ENCODE data around the gene COMMD8.
A peak's percentile ranks its signal among the peaks of the same experiment; 100 is the strongest.

The COMMD8 gene

DNA sequence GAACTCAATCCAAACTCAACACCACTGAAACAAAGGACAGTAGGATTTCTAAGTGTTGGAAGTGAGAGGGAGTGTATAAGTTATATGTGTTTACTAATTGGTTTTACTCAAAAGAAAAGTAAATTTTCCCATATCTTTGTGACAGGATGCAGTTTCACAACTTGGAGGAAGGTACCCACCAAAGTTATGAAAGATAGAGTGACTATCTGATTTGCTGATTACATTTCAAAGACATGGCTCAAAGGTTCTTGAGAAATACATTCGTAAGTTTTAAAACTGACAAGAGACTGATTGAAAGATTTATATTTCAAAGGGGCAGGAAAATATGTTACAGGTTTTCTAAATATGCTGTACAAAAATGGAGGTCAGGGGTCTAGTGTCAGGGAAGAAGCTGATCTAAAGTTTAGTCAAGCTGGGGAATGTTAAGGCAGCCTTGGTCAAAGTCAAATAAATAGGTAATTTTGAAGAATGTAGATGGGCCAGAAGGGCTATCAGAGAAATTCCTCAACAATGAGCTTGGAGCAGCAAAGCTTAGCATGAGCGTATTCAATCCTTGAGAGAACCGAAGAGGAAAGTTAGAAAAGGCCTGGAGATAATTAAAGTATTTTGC lies 9.7 kb upstream of the COMMD8 start:
- FAIRE-seq (no peak), DNase-seq (ENCODE audit: low spot score) (no peak)

DNA sequence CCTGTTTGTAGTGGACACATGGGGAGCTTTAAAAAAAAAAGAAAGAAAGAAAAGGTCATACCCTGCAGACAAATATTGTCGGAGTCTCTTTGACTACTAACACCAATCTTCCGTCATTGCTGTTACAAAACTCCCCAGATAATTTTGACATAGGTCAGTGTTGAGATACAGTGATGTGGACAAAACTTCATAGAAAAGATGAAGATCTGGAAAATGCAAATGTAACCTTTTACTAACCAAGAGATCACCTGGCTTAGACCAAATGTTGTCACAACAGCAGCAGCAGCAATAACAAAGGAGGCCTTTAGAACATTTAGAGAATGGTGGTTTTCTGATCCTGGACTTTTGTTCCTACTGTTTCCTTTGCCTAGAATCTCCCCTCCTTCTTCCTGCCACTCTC lies 8.1 kb upstream of the COMMD8 start:
- DNase-seq (ENCODE audit: low spot score): no peak

DNA sequence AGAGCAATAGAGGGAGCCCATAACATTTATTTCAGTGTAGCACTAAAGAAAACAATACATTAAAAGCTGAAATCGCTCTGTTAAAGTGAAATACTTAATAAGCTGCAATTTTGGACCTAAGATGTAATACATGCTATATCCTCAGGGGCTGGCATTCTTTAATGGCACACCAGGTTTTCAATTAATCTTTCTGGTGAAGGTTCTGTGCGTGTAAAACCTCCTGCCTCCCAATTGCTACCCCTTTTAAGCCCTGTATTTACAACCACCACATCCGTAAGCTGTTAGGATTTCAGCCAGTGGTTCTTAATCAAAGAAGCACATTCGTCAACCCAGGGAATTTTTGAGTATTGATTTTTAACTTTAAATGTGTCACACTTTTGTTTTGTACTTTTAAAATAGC lies 7.6 kb upstream of the COMMD8 start:
- no peak for FAIRE-seq
- no peak for DNase-seq (ENCODE audit: low spot score)

More for the DNA sequence above, 8.1 kb upstream of the COMMD8 start:
- no peak for FAIRE-seq

DNA sequence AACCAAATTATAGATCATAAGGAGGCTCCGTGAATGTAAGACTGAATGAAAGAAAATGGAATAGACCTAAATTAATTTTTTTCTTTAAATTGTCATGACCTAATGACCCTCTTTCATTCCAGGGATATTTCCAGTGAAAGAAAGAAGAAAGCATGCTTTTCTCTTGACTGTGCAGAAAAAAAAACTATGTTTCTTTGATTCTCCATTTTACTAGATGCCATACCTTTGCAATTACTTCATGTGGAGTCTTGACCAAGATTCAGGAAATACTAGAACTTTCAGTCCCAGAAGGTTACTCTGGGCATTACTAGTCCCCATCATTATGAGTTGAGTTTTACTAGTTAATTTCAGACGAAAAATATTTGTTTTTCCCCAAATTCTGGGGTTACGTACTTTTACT lies 6.4 kb upstream of the COMMD8 start:
- no peak for FAIRE-seq
- no peak for DNase-seq (ENCODE audit: low spot score)

DNA sequence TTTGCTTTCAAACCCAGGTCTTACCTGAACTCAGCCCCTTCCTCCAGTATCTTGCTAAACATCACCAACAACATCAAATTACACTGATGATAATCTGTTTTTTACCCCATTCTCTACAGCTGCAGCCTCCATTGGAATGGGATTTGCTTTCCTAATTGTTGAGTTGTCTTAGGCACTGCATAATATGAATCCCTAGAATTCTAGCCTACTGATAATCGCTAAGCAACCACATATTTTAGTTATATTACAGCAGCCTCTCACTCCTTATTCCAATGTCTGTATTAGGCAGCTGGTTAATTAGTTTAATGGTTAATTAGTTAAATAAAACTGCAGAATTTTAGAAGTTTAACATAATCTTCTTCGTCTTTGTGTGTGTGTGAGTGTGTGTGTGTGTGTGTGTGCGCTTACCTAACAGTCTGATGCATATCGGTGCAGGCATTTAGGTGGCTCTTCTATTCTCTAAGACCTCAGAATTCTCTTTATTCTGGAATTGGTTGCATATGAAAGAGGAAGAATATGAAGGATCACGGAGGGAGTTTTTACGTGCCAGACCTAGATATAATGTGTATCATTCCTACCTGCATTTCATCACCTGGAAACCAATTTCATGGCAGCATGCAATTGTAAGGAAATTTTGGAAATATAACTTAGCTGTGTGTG lies 5.3 kb upstream of the COMMD8 start:
- DNase-seq (ENCODE audit: low spot score) (no peak), FAIRE-seq (no peak)

DNA sequence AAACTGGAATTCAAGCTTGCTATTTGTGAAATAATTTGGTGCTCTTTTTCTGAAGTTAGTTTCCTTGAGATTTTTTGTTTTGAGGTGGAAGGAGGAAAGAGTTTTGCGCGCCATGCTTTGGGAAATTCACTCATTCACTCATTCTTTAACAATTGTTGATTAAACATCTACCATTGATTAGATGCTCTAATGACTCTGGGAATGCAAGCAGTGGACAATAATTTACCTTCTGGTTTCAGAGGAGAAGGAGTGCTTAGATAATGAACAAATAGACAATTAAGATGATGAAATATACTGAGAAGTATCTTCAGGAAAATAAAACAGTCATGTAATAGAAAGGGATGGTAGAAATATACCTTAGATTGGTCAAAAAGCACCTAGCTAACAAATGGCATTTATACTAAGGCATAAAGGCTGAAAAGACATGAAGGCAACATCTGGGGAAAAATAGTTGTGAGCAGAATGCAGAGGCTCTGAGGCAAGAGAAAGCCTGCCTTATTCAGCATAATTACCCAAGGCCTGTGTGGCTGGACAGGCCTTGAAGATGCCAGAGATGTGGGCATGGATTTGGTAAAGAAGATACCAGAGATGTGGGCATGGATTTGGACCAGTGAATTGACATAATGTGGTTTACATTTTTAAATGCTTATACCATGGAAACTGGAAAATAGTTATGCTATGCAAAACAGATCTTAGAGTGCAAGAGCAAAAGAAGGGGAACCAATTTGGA lies 2.7 kb upstream of the COMMD8 start:
- FAIRE-seq (no peak), DNase-seq (ENCODE audit: low spot score) (no peak)

DNA sequence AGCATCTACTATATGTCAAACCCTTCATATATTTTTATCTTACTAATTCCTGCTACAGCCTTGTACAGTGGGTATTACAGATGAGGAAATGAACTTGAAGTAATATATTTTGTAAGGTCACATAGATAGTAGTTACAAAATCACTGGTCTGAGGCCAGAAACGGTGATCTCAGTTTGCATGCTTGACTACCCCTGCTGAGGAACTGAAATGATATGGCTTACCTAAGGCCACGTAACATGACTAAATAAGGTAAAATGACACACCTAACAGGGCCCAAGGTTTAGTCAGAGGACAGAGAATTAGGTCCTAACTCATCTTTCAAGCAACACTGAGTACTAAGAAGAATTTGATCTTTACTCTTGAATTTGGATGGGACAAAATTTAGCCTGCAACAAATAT lies 1.5 kb upstream of the COMMD8 start:
- FAIRE-seq (no peak), DNase-seq (ENCODE audit: low spot score) (no peak)

DNA sequence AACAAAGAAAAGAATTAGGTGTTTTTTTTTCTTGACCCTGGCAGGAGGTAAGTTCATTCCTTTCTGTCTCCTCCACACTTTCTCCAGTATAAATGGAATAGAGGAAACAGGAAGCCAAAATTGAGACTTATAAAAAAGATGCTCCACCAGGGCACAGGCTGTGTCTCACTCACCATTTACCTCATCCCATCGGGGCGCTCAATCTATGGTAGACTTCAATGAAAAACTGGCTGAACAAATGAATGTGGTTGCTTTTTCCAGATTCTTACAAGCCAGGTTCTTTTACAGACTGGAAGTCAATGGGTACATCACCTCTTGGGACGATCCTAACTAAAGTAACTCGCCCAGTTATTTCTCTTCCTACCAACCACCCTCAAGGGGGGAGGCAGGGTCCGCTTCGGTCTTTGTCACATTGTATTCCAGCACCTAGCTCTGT lies 685 bp downstream of the COMMD8 start:
- FAIRE-seq: no peak
- peak; percentile 30 for DNase-seq (ENCODE audit: low spot score)

DNA sequence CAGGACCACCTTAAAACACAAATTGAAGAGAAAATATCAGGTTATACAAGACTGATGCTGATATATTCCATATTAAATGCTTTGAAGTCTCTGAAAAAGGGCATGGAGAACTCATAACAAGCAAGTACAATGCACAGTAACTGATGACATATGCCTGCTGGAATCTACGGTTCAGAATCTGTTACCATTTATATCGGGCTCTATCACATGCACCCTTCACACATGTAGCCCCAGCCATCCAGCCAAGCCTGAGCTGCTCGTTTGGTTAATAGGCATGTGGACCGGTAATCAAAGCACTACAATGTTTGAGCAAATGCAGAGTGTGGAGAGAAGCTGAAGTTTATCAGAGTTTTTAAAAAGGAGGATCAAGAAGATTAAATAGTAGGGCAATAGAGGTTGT lies 11.8 kb downstream of the COMMD8 start:
- no peak for FAIRE-seq
- no peak for DNase-seq (ENCODE audit: low spot score)

DNA sequence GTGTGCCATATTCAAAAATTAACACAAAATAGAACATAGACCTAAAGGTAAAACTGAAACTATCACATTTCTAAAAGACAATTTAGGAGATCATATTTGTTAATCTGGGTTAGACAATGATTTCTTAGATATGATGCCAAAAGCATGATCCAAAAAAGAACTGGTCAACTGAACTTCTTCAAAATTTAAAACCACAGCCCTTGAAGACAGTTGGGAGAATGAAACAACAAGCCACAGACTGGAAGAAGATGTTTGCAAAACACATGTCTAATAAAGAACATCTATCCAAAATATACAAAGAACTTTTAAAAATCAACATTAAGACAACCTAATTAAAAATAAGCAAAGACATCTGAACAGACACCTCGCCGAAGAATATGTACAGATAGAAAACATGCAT lies 19.5 kb downstream of the COMMD8 start:
- no peak for DNase-seq (ENCODE audit: low spot score)
- FAIRE-seq: no peak

DNA sequence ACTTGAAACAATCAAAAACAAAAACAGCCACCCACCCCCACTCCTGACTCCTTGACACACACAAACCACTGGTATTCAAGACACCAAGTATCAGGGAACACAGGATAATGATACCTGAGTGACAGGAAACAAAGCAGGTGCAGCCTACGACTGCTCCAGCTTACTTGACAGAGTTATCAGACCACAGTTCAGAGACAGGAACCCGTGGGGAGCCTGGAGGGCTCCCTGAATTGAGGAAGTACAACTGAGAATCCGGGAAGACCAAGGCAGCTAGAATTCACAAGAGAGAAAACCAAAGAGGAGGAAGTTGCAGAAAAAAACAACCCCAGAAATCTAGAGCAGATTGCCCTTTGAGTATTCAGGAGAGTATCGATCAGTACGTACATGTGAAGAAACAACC lies 20.5 kb downstream of the COMMD8 start:
- FAIRE-seq (no peak), DNase-seq (ENCODE audit: low spot score) (no peak)

DNA sequence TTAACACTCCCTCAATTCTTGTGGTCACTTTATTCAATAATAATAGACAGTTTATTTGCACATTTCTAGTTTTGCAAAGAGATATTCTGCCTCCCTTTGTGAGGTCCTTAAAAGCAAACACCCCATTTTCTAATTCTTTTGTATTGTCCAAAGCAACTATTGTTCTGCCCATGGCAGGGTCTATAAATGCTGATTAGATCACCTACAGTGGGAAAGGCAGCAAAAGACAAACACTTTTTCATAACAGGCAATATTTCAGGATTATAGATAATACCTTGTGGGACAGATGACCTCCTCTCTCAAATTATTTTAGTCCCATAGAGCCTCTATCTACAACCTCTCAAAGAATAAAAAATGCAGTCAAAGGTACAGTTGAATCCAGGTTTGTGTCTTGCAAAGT lies 28.6 kb downstream of the COMMD8 start:
- no peak for FAIRE-seq
- no peak for DNase-seq (ENCODE audit: low spot score)

DNA sequence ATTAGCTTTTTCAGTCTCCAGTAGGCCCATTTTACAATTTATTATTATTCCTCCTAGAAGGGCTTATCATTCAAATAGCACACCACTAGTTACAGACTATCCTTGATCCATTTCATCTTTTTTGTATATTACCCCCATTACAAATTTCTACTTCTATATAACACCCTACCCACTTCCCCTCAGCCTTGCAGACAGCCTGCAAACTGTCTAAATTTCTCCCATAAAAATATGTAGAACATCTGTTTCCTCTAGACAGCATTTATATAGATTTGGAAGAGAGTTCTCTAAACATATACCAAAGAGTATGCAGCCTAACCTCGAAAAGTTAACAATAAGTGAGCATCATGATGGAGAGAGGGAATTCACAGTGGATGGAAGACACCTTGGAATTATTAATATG lies 30.8 kb downstream of the COMMD8 start:
- DNase-seq (ENCODE audit: low spot score) (no peak), FAIRE-seq (no peak)

DNA sequence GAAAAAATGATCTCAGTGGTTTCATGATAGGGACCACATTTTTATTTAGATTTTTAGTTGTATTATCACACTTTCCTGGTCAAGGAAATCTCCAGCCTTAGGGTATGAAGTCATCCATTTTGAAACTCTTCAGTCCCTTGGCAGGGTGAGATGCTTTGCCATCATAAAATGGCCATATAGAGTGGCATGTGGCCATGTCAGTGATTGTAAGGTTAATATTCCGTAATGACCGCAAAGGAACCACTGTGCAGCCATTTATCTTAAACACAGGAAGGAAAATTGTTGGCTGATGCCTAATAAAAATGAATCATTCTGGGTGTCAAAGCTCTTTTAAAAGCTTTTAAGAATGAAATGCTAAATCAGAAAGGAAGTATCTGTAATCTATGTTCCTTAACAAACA lies 35.6 kb downstream of the COMMD8 start:
- DNase-seq (ENCODE audit: low spot score) (no peak), FAIRE-seq (no peak)

DNA sequence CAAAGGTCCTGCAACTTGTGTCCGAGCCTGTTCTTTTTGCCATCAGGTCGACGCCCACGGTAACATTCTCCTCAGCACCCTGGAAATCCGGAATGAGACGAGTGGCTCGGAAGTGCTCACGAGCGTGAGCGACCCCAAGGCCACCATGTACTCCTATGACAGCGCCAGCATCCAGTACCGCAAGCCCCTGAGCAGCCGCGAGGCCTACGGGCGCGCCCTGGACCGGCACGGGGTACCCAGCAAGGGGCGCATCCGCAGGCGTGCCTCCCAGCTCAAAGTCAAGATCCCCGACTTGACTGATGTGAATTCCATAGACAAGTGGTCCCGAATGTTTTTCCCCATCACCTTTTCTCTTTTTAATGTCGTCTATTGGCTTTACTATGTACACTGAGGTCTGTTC lies 37.9 kb downstream of the COMMD8 start:
- no peak for DNase-seq (ENCODE audit: low spot score)
- FAIRE-seq: no peak

DNA sequence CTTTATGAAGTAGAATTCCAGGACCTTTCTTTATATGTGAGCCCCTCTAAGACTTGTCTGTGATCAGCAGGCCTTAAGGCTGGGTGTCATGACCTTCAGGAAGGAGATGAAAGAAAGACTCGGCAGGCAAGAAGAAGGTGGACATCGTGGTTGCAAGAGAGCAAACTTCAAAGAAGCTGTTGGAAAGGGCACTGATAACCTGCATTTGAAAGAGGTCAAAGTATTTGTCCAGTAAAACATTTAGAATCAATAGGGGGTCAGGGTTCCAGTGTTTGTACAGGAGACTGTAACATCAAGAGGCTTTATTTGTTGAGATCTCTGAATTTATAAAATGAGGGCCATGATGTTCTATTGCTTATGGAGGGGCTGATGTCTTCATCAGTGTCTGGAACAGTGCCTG lies 44.2 kb downstream of the COMMD8 start:
- FAIRE-seq: no peak

DNA sequence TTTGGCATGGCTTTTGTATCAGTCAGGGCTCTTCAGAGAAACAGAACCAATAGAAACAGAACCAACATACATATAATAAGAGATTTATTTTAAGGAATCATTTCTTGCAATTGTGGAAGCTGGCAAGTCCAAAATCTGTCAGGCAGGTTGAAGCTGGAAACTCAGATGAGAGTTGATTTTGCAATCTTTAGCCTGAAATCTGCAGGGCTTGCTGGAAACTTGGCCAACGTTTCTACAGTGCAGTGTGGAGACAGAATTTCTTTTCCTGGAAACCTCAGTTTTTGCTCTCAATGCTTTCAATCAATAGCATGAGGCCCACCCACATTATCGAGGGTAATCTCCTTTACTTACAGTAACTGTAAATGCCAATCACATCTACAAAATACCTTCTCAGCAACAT lies 45.4 kb downstream of the COMMD8 start:
- FAIRE-seq (no peak), DNase-seq (ENCODE audit: low spot score) (no peak)

More for the DNA sequence above, 44.2 kb downstream of the COMMD8 start:
- DNase-seq (ENCODE audit: low spot score): no peak

DNA sequence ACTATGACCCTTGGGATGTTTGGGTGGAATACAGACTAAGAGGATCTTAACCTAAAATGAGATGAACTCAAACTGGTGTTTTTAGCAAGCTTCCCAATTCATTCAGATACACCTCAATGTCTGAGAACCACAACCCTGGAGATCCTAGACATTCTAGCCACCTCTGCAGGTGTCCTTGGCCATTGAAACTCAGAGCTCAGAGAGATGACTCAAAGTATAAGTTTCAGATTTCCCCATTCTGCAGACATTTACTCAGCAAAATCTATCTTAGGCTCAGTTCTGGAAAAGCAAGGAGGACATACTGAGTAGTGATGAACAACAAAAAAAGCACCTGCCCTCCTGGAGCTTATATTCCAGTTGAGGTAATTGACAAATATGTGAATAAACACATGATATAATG lies 47.8 kb downstream of the COMMD8 start:
- FAIRE-seq: no peak
- DNase-seq (ENCODE audit: low spot score): no peak

DNA sequence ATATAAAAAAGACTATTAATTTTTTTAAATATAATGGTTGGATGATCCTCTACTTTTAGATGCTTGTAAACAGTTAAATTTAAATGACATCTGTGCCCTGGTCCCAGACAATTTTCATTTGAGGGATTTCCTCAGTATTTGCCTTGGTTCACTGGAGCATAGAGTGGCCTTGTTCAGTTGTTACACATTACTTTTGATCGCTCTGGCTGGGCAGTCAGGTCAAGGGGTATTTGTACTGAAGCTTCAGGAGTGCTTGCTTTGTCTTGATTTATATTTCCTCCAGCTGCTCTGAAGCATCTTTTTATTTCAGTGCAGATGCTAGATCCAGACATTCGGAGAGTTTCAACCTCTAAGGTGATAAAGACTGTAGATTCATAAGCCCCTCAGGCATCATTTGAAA lies 50.0 kb downstream of the COMMD8 start:
- DNase-seq (ENCODE audit: low spot score): no peak
- FAIRE-seq: no peak

DNA sequence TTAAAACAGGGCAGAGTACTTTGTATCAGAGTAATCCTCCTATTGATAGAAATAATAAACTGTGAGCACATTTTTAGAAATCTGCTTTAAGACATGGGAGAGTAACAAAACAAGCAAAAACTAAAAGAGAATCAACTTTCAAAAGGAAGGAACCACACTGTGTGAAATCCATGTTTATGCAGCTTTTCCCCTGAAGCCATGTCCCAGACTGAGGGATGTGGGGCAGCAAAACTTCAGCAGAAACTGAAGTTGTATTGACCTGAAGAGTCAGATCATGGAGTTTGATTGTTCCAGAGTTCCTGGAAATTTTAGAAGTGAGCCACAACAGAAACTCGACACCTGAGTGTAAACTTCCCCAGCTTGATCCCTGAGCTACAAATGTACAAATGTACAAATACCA lies 53.2 kb downstream of the COMMD8 start:
- FAIRE-seq (no peak), DNase-seq (ENCODE audit: low spot score) (no peak)

DNA sequence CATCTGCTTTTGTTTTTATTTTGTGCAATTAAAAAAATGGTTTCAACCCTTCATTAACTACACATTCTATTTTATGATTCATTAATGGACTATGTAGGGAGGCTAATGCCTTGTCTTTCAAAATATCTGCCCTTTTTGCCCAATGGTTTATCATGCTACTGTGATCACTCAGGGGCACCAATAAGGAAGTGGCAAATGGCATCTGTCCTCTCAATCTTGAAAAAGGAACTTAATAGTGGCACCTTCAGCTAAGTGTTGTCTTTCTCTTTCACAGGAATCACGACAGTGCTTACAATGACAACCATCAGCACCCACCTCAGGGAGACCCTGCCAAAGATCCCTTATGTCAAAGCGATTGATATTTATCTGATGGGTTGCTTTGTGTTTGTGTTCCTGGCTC lies 57.1 kb downstream of the COMMD8 start:
- DNase-seq (ENCODE audit: low spot score) (no peak), FAIRE-seq (no peak)

Data from urothelium cell line (cell line).